WTC11 (cell line): ENCODE data around the gene HOXD12. TPM values are rescaled to one million over a fixed set of nuclear protein-coding genes. Genes with fewer than 3 reads are reported as not detected.

Experiments used
- ATAC-seq: fragments of 200-7000 bp; cut with Tn5 transposase; 2 replicates; pipeline ENCODE4 v1.10.0; 2021; ENCODE audit warnings: mild to moderate bottlenecking, moderate library complexity
- CTCF ChIA-PET: fragments of 300-600 bp; sonication (Branson Sonifier 250); formaldehyde crosslinking; loops from one replicate; lab custom pipeline; 2021; ENCODE audit warnings: antibody characterized with exemption; lab: Charles Lee
- POLR2A ChIA-PET: fragments of 350-600 bp; sonication (Branson Sonifier 250); formaldehyde crosslinking; loops from one replicate; lab custom pipeline; 2021; ENCODE audit warnings: antibody characterized with exemption; lab: Charles Lee
- DNase-seq: peaks from one replicate; pipeline ENCODE4 v3.0.0; 2021; ENCODE audit warnings: low spot score
- H3K27ac Mint-ChIP-seq: 2 replicates; pipeline ENCODE4 v1.8.0; 2021; ENCODE audit warnings: mixed read lengths
- H3K27me3 Mint-ChIP-seq: 2 replicates; pipeline ENCODE4 v1.8.0; 2021; ENCODE audit warnings: low read depth, mild to moderate bottlenecking, moderate library complexity, mixed read lengths
- H3K36me3 Mint-ChIP-seq: 2 replicates; pipeline ENCODE4 v1.8.0; 2021; ENCODE audit warnings: mixed read lengths
- H3K4me1 Mint-ChIP-seq: 2 replicates; pipeline ENCODE4 v1.8.0; 2022; ENCODE audit warnings: mixed read lengths
- H3K4me3 Mint-ChIP-seq: 2 replicates; pipeline ENCODE4 v1.8.0; 2021; ENCODE audit warnings: mild to moderate bottlenecking, moderate library complexity, mixed read lengths
- H3K9me3 Mint-ChIP-seq: 2 replicates; pipeline ENCODE4 v1.8.0; 2021; ENCODE audit warnings: mixed read lengths
- AFF4 ChIP-seq: sonication (generic); formaldehyde crosslinking; IDR thresholded peaks from 2 replicates; pipeline ENCODE4 v1.8.1; 2023; ENCODE audit warnings: mild to moderate bottlenecking, missing genetic modification reagents, borderline replicate concordance
- AR ChIP-seq: fragments of 250-450 bp; sonication (Bioruptor Pico); IDR thresholded peaks from 2 replicates; pipeline ENCODE4 v1.9.0; 2021; ENCODE audit warnings: mild to moderate bottlenecking
- ELF4 ChIP-seq: sonication (generic); formaldehyde crosslinking; IDR thresholded peaks from 2 replicates; pipeline ENCODE4 v1.8.1; 2022; ENCODE audit warnings: low read depth, mild to moderate bottlenecking, moderate library complexity, missing genetic modification reagents
- FOXP4 ChIP-seq: sonication (generic); formaldehyde crosslinking; IDR thresholded peaks from 2 replicates; pipeline ENCODE4 v1.8.0; 2022; ENCODE audit warnings: mild to moderate bottlenecking, missing genetic modification reagents
- HMGA2 ChIP-seq: fragments of 250-450 bp; sonication (Bioruptor Pico); IDR thresholded peaks from 2 replicates; pipeline ENCODE4 v1.4.0; 2021; ENCODE audit warnings: mild to moderate bottlenecking, moderate library complexity
- PRDM15 ChIP-seq: sonication (generic); formaldehyde crosslinking; IDR thresholded peaks from 2 replicates; pipeline ENCODE4 v1.8.0; 2022; ENCODE audit warnings: missing genetic modification reagents
- RORB ChIP-seq: fragments of 250-450 bp; sonication (Bioruptor Pico); IDR thresholded peaks from 2 replicates; pipeline ENCODE4 v1.9.0; 2021; ENCODE audit warnings: mild to moderate bottlenecking
- SOX15 ChIP-seq: fragments of 250-450 bp; sonication (Bioruptor Pico); IDR thresholded peaks from 2 replicates; pipeline ENCODE4 v1.9.0; 2021; ENCODE audit warnings: mild to moderate bottlenecking
- TCF7 ChIP-seq: sonication (generic); formaldehyde crosslinking; IDR thresholded peaks from 2 replicates; pipeline ENCODE4 v1.8.0; 2022; ENCODE audit warnings: mild to moderate bottlenecking, low read depth, missing genetic modification reagents, moderate library complexity
- ZMAT4 ChIP-seq: fragments of 250-450 bp; sonication (Bioruptor Pico); IDR thresholded peaks from 2 replicates; pipeline ENCODE4 v1.9.0; 2021; ENCODE audit warnings: mild to moderate bottlenecking
- ZNF263 ChIP-seq: sonication (generic); formaldehyde crosslinking; IDR thresholded peaks from 2 replicates; pipeline ENCODE4 v1.8.1; 2022; ENCODE audit warnings: low read depth, mild to moderate bottlenecking, moderate library complexity, missing genetic modification reagents
- ZSCAN18 ChIP-seq: fragments of 250-450 bp; sonication (Bioruptor Pico); IDR thresholded peaks from 2 replicates; pipeline ENCODE4 v2.1.2; 2022; ENCODE audit warnings: mild to moderate bottlenecking, moderate library complexity
- total RNA-seq: library from RNA; stranded (reverse); gene quantifications from 3 replicates; pipeline ENCODE4 v1.2.3, GENCODE V29; 2021

HOXD12 gene
- total RNA-seq, 1 experiment from 2014 or later: 0.17 TPM

- no peaks in the 10 kb centered on the region for H3K9me3 Mint-ChIP-seq
- TF ChIP-seq ZMAT4 (CRISPR knock-in tag) (no peak), HMGA2 (CRISPR knock-in tag) (peak; percentile 56)
- TF ChIP-seq, all 79 proteins: peak for 1
- ChIA-PET CTCF (interaction anchor here (1.6 to 3.1 kb wide), 3 partner anchors 8 to 323 kb away, joined by 6 to 14 read pairs (median 9); no protein-coding TSS in a partner anchor), POLR2A (no interaction called here)
- H3K4me1 Mint-ChIP-seq: peaks cover 37% of the 10 kb centered on the region
- no peak for DNase-seq
- H3K27me3 Mint-ChIP-seq: peaks cover 98% of the 10 kb centered on the region
- H3K27ac Mint-ChIP-seq: no peak overlapping the region
- H3K4me3 Mint-ChIP-seq: no peak overlapping the region
- 0 out of 2 replicates have a peak, but pooled peaks cover 2% of the 10 kb centered on the region for H3K36me3 Mint-ChIP-seq
- no peak for ATAC-seq
Observed at GRCh38 chr2:176131848-176132158, 32.2 kb downstream of the HOXD12 start.

GRCh38 chr2:176132205-176133171, 32.9 kb downstream of the HOXD12 start:
- Mint-ChIP-seq H3K27ac (no peak overlapping the region), H3K27me3 (peaks cover 98% of the 10 kb centered on the region), H3K4me1 (peaks cover 37% of the 10 kb centered on the region), H3K4me3 (peak overlapping the region; percentile 39), H3K9me3 (no peaks in the 10 kb centered on the region), H3K36me3 (0 out of 2 replicates have a peak, but pooled peaks cover 2% of the 10 kb centered on the region)
- ChIA-PET CTCF (interaction anchor here (0.7 to 3.1 kb wide), 4 partner anchors 8 to 506 kb away, joined by 3 to 14 read pairs (median 8); no protein-coding TSS in a partner anchor), POLR2A (interaction anchor here (0.7 kb wide), 1 partner anchor 17 kb away, joined by 3 read pairs; no protein-coding TSS in a partner anchor)
- DNase-seq: no peak
- no peak for ATAC-seq
- TF ChIP-seq AR (CRISPR knock-in tag): no peak
- TF ChIP-seq, all 79 proteins: peak for 0

- CTCF ChIA-PET: interaction anchor here (2.4 kb wide), 1 partner anchor 322 kb away, joined by 9 read pairs; no protein-coding TSS in a partner anchor
- Mint-ChIP-seq H3K36me3 (0 out of 2 replicates have a peak, but pooled peaks cover 2% of the 10 kb centered on the region), H3K4me1 (peaks cover 31% of the 10 kb centered on the region), H3K4me3 (no peak overlapping the region), H3K27ac (no peak overlapping the region), H3K27me3 (peaks cover 98% of the 10 kb centered on the region), H3K9me3 (no peaks in the 10 kb centered on the region)
- DNase-seq (no peak), ATAC-seq (no peak)
- POLR2A ChIA-PET: no interaction called here
- TF ChIP-seq AFF4 (CRISPR knock-in tag) (no peak), RORB (CRISPR knock-in tag) (no peak), ELF4 (CRISPR knock-in tag) (no peak), ZNF263 (CRISPR knock-in tag) (no peak), ZSCAN18 (CRISPR knock-in tag) (no peak), TCF7 (CRISPR knock-in tag) (no peak), PRDM15 (CRISPR knock-in tag) (no peak), FOXP4 (CRISPR knock-in tag) (no peak), SOX15 (CRISPR knock-in tag) (no peak)
Observed at GRCh38 chr2:176133389-176133788, 33.8 kb downstream of the HOXD12 start.
